ENCODE measurements around the gene C12orf54. TPM values are rescaled to one million over a fixed set of nuclear protein-coding genes. Genes with fewer than 3 reads are reported as not detected.
"Not testable (repeated sequence)": the region's sequence is repeated elsewhere in the genome, so short reads cannot be mapped to it uniquely, and the experiment has no call there.

Gene C12orf54
- total RNA-seq, 4 donors from 2014 or later, result not detected

DNA sequence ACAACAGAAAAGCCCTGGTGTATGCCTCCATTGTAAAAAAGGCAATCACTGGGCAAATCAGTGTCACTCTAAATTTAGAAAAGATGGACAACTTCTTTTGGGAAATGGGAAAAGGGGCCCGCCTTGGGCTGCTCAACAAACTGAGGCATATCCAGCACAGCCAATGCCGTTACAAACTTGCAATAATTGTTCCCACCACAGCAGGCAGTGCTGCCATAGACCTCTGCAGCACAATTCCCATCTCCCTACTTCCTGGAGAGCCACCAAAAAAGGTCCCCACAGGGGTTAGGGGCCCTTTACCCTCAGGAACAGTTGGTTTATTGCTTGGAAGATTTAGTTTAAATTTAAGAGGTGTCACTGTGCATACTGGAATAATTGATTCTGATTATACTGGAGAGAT lies 26.7 kb downstream of the C12orf54 start:
- ATAC-seq, result no peak
- no peak for TF ChIP-seq EP300 (IDR thresholded peaks at IDR 0.05)
- TF ChIP-seq POLR2AphosphoS5 (IDR thresholded peaks at IDR 0.05), result no peak
- TF ChIP-seq, protein P1, sequence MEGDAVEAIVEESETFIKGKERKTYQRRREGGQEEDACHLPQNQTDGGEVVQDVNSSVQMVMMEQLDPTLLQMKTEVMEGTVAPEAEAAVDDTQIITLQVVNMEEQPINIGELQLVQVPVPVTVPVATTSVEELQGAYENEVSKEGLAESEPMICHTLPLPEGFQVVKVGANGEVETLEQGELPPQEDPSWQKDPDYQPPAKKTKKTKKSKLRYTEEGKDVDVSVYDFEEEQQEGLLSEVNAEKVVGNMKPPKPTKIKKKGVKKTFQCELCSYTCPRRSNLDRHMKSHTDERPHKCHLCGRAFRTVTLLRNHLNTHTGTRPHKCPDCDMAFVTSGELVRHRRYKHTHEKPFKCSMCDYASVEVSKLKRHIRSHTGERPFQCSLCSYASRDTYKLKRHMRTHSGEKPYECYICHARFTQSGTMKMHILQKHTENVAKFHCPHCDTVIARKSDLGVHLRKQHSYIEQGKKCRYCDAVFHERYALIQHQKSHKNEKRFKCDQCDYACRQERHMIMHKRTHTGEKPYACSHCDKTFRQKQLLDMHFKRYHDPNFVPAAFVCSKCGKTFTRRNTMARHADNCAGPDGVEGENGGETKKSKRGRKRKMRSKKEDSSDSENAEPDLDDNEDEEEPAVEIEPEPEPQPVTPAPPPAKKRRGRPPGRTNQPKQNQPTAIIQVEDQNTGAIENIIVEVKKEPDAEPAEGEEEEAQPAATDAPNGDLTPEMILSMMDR (IDR thresholded peaks at IDR 0.05), result no peak
- TF ChIP-seq POLR2A (IDR thresholded peaks at IDR 0.05), result no peak
- no peaks in the 10 kb centered on the region for H3K9me3 ChIP-seq
- H3K4me1 ChIP-seq, result no peaks in the 10 kb centered on the region
- no peak overlapping the region for H3K27ac ChIP-seq
- WGBS, 2 donors (ENCODE audit: low coverage in 1 of 2), result 46 to 67% methylated on average over 2 of the region's 2 CpGs
- no peaks in the 10 kb centered on the region for H3K27me3 ChIP-seq
- no peak overlapping the region for H3K4me3 ChIP-seq
- no peaks in the 10 kb centered on the region for H3K36me3 ChIP-seq

DNA sequence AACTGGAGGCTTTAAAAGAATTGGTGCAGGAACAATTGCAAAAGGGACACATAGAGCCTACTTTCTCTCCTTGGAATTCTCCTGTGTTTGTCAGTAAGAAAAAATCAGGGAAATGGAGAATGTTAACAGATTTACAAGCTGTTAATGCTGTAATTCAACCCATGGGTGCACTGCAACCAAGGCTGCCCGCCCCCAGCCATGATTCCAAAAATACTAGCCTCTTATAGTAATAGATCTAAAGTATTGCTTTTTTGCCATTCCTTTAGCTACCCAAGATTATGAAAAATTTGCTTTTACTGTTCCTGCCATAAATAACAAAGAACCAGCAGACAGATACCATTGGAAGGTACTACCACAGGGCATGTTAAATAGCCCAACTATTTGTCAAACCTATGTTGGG lies 27.8 kb downstream of the C12orf54 start:
- no peak overlapping the region for H3K4me3 ChIP-seq
- no peak for ATAC-seq
- WGBS, 2 donors (ENCODE audit: low coverage in 1 of 2), result 17 to 33% methylated on average over 1 of the region's 1 CpG
- no peaks in the 10 kb centered on the region for H3K9me3 ChIP-seq
- no peak for TF ChIP-seq POLR2A (IDR thresholded peaks at IDR 0.05)
- TF ChIP-seq, protein P1 (IDR thresholded peaks at IDR 0.05), result no peak
- no peak for TF ChIP-seq POLR2AphosphoS5 (IDR thresholded peaks at IDR 0.05)
- TF ChIP-seq EP300 (IDR thresholded peaks at IDR 0.05), result no peak
- no peaks in the 10 kb centered on the region for H3K36me3 ChIP-seq
- no peak overlapping the region for H3K27ac ChIP-seq
- H3K27me3 ChIP-seq, result no peaks in the 10 kb centered on the region
- no peaks in the 10 kb centered on the region for H3K4me1 ChIP-seq

DNA sequence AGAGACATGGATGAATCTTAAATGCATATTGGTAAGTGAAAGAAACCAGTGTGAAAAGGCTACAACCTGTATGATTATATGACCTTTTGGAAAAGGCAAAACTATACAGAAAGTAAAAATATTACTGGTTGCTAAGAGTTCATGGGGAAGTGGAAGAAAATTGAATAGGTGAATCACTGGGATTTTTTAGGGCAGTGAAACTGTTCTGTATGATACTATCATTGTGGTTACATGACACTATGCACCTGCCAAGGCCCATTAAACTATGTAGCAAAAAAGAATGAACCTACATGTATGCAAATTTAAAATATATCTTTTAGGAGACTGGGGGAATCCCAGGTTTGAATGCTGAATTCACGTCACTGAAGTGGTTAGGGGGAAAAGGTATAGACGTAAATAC lies 30.6 kb downstream of the C12orf54 start:
- 41 to 75% methylated on average over 2 of the region's 2 CpGs for WGBS, 2 donors (ENCODE audit: low coverage in 1 of 2)
- H3K27ac ChIP-seq, result no peak overlapping the region
- H3K4me1 ChIP-seq, result no peaks in the 10 kb centered on the region
- no peaks in the 10 kb centered on the region for H3K36me3 ChIP-seq
- TF ChIP-seq EP300 (IDR thresholded peaks at IDR 0.05) (no peak), POLR2A (IDR thresholded peaks at IDR 0.05) (no peak), POLR2AphosphoS5 (IDR thresholded peaks at IDR 0.05) (no peak)
- TF ChIP-seq, protein P1 (IDR thresholded peaks at IDR 0.05), result no peak
- H3K9me3 ChIP-seq, result no peaks in the 10 kb centered on the region
- no peak overlapping the region for H3K4me3 ChIP-seq
- no peaks in the 10 kb centered on the region for H3K27me3 ChIP-seq
- no peak for ATAC-seq

DNA sequence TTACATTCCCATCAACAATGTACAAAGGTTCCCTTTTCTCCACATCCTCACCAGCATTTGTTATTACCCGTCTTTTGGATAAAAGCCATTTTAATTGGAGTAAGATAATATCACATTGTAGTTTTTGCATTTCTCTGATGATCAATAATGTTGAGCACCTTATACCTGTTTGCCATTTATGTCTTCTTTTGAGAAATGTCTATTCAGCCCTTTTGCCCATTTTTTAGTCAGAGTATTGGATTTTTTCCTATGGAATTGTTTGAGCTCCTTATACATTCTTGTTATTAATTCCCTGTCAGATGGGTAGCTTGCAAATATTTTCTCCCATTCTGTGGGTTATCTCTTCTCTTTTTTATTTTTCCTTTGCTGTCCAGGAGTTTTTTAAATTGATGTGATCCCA lies 32.4 kb downstream of the C12orf54 start:
- 86 to 91% methylated on average over 1 of the region's 1 CpG for WGBS, 2 donors (ENCODE audit: low coverage in 1 of 2)
- Histone ChIP-seq H3K27me3 (no peaks in the 10 kb centered on the region), H3K27ac (no peak overlapping the region), H3K9me3 (no peaks in the 10 kb centered on the region), H3K4me1 (no peaks in the 10 kb centered on the region), H3K4me3 (no peak overlapping the region), H3K36me3 (no peaks in the 10 kb centered on the region)
- TF ChIP-seq POLR2A (IDR thresholded peaks at IDR 0.05) (no peak), EP300 (IDR thresholded peaks at IDR 0.05) (no peak), POLR2AphosphoS5 (IDR thresholded peaks at IDR 0.05) (no peak)
- TF ChIP-seq, protein P1 (IDR thresholded peaks at IDR 0.05), result no peak
- no peak for ATAC-seq

DNA sequence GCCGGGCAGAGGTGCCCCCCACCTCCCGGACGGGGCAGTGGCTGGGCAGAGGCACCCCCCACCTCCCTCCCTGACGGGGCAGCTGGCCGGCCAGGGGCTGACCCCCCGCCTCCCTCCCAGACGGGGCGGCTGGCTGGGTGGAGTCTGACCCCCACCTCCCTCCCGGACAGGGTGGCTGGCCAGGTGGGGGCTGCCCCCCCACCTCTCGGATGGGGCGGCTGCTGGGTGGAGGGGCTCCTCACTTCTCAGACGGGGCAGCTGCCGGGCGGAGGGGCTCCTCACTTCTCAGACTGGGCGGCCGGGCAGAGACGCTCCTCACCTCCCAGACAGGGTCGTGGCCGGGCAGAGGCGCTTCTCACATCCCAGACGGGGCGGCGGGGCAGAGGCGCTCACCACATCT lies 38.1 kb downstream of the C12orf54 start:
- no CpG with 5 or more reads among the region's 24 CpGs for WGBS, 2 donors (ENCODE audit: low coverage in 1 of 2)
- H3K27me3 ChIP-seq, H3K36me3 ChIP-seq, H3K9me3 ChIP-seq, H3K27ac ChIP-seq, H3K4me3 ChIP-seq, ATAC-seq, H3K4me1 ChIP-seq: not testable (repeated sequence)

Measured in gastroesophageal sphincter (tissue), 4 donors.